Heart left ventricle (tissue), 16 donors: ENCODE measurements around the gene PTPRS. TPM values are rescaled to one million over a fixed set of nuclear protein-coding genes. Genes with fewer than 3 reads are reported as not detected.
A peak's percentile ranks its signal among the peaks of the same experiment; 100 is the strongest.

ENCODE experiments used
- ATAC-seq, 4 donors: fragments of 200-7000 bp; cut with Tn5 transposase; one replicate each; pipeline ENCODE4 v1.9.1; 2020 to 2022; ENCODE audit warnings: moderate library complexity in 4 of 4, mild to moderate bottlenecking in 3 of 4, moderate number of reproducible peaks in 1 of 4
- DNase-seq, 5 donors: peaks; one replicate each; pipeline ENCODE4 v3.0.0-alpha.2; 2020
- H3K27ac ChIP-seq, 12 donors: fragments of 200-600 bp; sonication (generic) in 4 of 12; one replicate each; pipeline versions ENCODE4 v1.5.0 to v1.8.0; 2016 to 2022; ENCODE audit warnings: mild to moderate bottlenecking in 2 of 12
- H3K27me3 ChIP-seq, 9 donors: fragments of 200-600 bp; sonication (generic) in 2 of 9; one replicate each; pipeline versions ENCODE4 v1.5.1 to v1.8.0; 2016 to 2022; ENCODE audit warnings: mild to moderate bottlenecking in 3 of 9
- H3K36me3 ChIP-seq, 9 donors: fragments of 200-600 bp; sonication (generic) in 2 of 9; one replicate each; pipeline versions ENCODE4 v1.5.0 to v1.8.0; 2018 to 2022; ENCODE audit warnings: mild to moderate bottlenecking in 2 of 9
- H3K4me1 ChIP-seq, 12 donors: fragments of 200-600 bp; sonication (generic) in 4 of 12; one replicate each; pipeline versions ENCODE4 v1.5.0 to v1.8.0; 2016 to 2022; ENCODE audit warnings: mild to moderate bottlenecking in 3 of 12
- H3K4me3 ChIP-seq, 12 donors: fragments of 200-600 bp; sonication (generic) in 4 of 12; one replicate each; pipeline versions ENCODE4 v1.5.0 to v1.8.0; 2017 to 2022; ENCODE audit warnings: mild to moderate bottlenecking in 9 of 12, moderate library complexity in 4 of 12
- H3K9me3 ChIP-seq, 12 donors: fragments of 200-600 bp; sonication (generic) in 4 of 12; one replicate each; pipeline versions ENCODE4 v1.5.0 to v1.8.0; 2016 to 2022; ENCODE audit warnings: mild to moderate bottlenecking in 1 of 12
- CTCF ChIP-seq, 12 donors: fragments of 200-600 bp; sonication (generic) in 4 of 12; IDR thresholded peaks; one replicate each; pipeline versions ENCODE4 v1.5.0 to v1.8.0; 2018 to 2022; ENCODE audit warnings: antibody characterized with exemption in 12 of 12, mild to moderate bottlenecking in 5 of 12
- POLR2A ChIP-seq, 2 donors: fragments of 450-650 bp; IDR thresholded peaks; one replicate each; pipeline ENCODE4 v1.6.1; 2017; ENCODE audit warnings: antibody characterized with exemption in 2 of 2, mild to moderate bottlenecking in 2 of 2, moderate library complexity in 2 of 2
- WGBS, 4 donors: extraction: QIAGEN DNeasy Blood & Tissue Kit in 2 of 4; methylation state at CpG; one replicate each; pipeline versions ENCODE4 v1.1.5 to v1.1.7; 2013 to 2018; 5-methylcytosine and 5-hydroxymethylcytosine counted together
- intact Hi-C, 10 donors: fragments of 100-400 bp; cut with DNase I; formaldehyde crosslinking; loops; one replicate each; pipeline versions ENCODE4 v1.11.1 to v1.14.2; 2022
- polyA plus RNA-seq, 2 donors: library from polyadenylated mRNA; stranded (reverse); fragments of 200-250 nt; gene quantifications; one replicate each; pipeline ENCODE4 v1.2.3, GENCODE V29; 2013
- total RNA-seq, 9 donors: library from RNA; depleted of rRNA in 2 of 9; stranded (reverse); fragments of >200 nt in 2 of 9; fragmentation: NEBNext Ultra II Directional in 3 of 9; extraction: Animal tissue kit (Norgen Biotek cat#: 25700) in 3 of 9; gene quantifications; one replicate each; pipeline versions ENCODE4 v1.1.0 to v1.2.4, GENCODE V29; 2016 to 2023
- donor health status: ischemic (EF 13 %, LVEDD 7.1; RV severe dilation, severe dysfunction).
- donor health status: healthy with polysubstance abuse.
- donor health status: DM: no; HTN: yes; CAD: no.
- donor health status: DM: no; HTN: no; CAD: no.
- donor health status: ischemic (EF 25% LVEDD 6.9; RV normal size, moderate dysfunction).
- donor health status: ischemic (EF 25% LVEDD 5.7; RV mildly dilated, moderate dysfunction).
- donor health status: healthy.
- donor health status: DM: yes; HTN: yes; CAD: no.
- donor health status: ischemic (EF 35%, LVEDD 5.7; RV mildly dilated, moderate dysfunction).
- donor health status: nonischemic (EF 11% LVEDD 7.7; RV severe dilation, severe dysfunction).
- donor health status: DM: yes; HTN: yes; CAD: no.
- donor health status: PGD.
- donor health status: ischemic (EF 29% LVEDD 5.4; RV normal size, mild dysfunction).
- donor health status: nonischemic (EF 23%, LVEDD 6.1; RV moderate dilation, normal function).

The PTPRS gene
- total and polyA plus RNA-seq, 11 donors: 6.3 to 113 (median 33.0) TPM

GRCh38 chr19:5345895-5346386 lies 5.3 kb upstream of the PTPRS start:
- intact Hi-C loops: no loop called here
- H3K27ac ChIP-seq: no peak overlapping the region
- peaks cover 0 to 9% (median 2%) of the 10 kb centered on the region in 12 donors for H3K9me3 ChIP-seq
- WGBS, 4 donors: 16 to 34% (median 22%) methylated on average over 6 of the region's 6 CpGs
- TF ChIP-seq POLR2A (IDR thresholded peaks at IDR 0.05) (no peak), CTCF (IDR thresholded peaks at IDR 0.05) (no peak)
- DNase-seq (no peak), ATAC-seq (peak in 1 of 4 donors; percentile 44)
- H3K27me3 ChIP-seq: peaks cover 0 to 13% (median 4%) of the 10 kb centered on the region in 9 donors
- no peaks in the 10 kb centered on the region for H3K36me3 ChIP-seq
- peaks cover 0 to 2% (median 0%) of the 10 kb centered on the region in 12 donors for H3K4me1 ChIP-seq
- no peak overlapping the region for H3K4me3 ChIP-seq

- no peaks in the 10 kb centered on the region for H3K36me3 ChIP-seq
- DNase-seq (no peak), ATAC-seq (no peak)
- peaks cover 5 to 24% (median 13%) of the 10 kb centered on the region in 9 donors for H3K27me3 ChIP-seq
- no peak overlapping the region for H3K4me3 ChIP-seq
- intact Hi-C loops: no loop called here
- H3K9me3 ChIP-seq: peaks cover 0 to 9% (median 2%) of the 10 kb centered on the region in 12 donors
- no peak overlapping the region for H3K27ac ChIP-seq
- TF ChIP-seq POLR2A (IDR thresholded peaks at IDR 0.05) (no peak), CTCF (IDR thresholded peaks at IDR 0.05) (no peak)
- 47 to 75% (median 70%) methylated on average over 9 of the region's 9 CpGs for WGBS, 4 donors
- H3K4me1 ChIP-seq: peaks cover 0 to 21% (median 11%) of the 10 kb centered on the region in 12 donors
Measured at GRCh38 chr19:5343848-5344247, 3.2 kb upstream of the PTPRS start.

- Histone ChIP-seq H3K27me3 (peaks cover 8 to 36% (median 22%) of the 10 kb centered on the region in 9 donors), H3K9me3 (peaks cover 0 to 7% (median 1%) of the 10 kb centered on the region in 12 donors), H3K36me3 (no peaks in the 10 kb centered on the region), H3K4me3 (no peak overlapping the region), H3K27ac (no peak overlapping the region), H3K4me1 (peaks cover 0 to 23% (median 13%) of the 10 kb centered on the region in 12 donors)
- DNase-seq (no peak), ATAC-seq (no peak)
- 65 to 71% (median 67%) methylated on average over 12 of the region's 12 CpGs for WGBS, 4 donors
- TF ChIP-seq CTCF (IDR thresholded peaks at IDR 0.05) (no peak), POLR2A (IDR thresholded peaks at IDR 0.05) (no peak)
- intact Hi-C loops: no loop called here
Measured at GRCh38 chr19:5342573-5343201, 2.1 kb upstream of the PTPRS start.

- H3K27me3 ChIP-seq: peaks cover 12 to 43% (median 29%) of the 10 kb centered on the region in 9 donors
Measured at GRCh38 chr19:5341981-5342380, 1.4 kb upstream of the PTPRS start.

More at GRCh38 chr19:5341981-5342380, 1.4 kb upstream of the PTPRS start:
- H3K9me3 ChIP-seq: no peaks in the 10 kb centered on the region
- 62 to 81% (median 73%) methylated on average over 4 of the region's 4 CpGs for WGBS, 4 donors
- TF ChIP-seq POLR2A (IDR thresholded peaks at IDR 0.05) (no peak), CTCF (IDR thresholded peaks at IDR 0.05) (no peak)
- no peak overlapping the region for H3K4me3 ChIP-seq
- intact Hi-C loops: no loop called here
- DNase-seq (no peak), ATAC-seq (no peak)
- H3K36me3 ChIP-seq: no peaks in the 10 kb centered on the region
- no peak overlapping the region for H3K27ac ChIP-seq
- peaks cover 0 to 23% (median 13%) of the 10 kb centered on the region in 12 donors for H3K4me1 ChIP-seq
